ENCODE data around the gene AUTS2. TPM values are rescaled to one million over a fixed set of nuclear protein-coding genes. Genes with fewer than 3 reads are reported as not detected.

AUTS2 gene
- total RNA-seq, 4 donors from 2014 or later: 29.8 to 114 (median 59.4) TPM

GRCh38 chr7:70416986-70417655 is 818.8 kb downstream of the AUTS2 start:
- TF ChIP-seq POLR2A (IDR thresholded peaks at IDR 0.05) (no peak), CTCF (IDR thresholded peaks at IDR 0.05) (no peak), POLR2AphosphoS5 (IDR thresholded peaks at IDR 0.05) (no peak)
- no peaks in the 10 kb centered on the region for H3K9me3 ChIP-seq
- H3K27me3 ChIP-seq: no peaks in the 10 kb centered on the region
- no peak overlapping the region for H3K27ac ChIP-seq
- no peaks in the 10 kb centered on the region for H3K36me3 ChIP-seq
- H3K4me3 ChIP-seq: no peak overlapping the region
- no peak for DNase-seq
- intact Hi-C loops (cut with DNase I; ENCODE audit: low total_unique reads): no loop called here
- H3K4me1 ChIP-seq: no peaks in the 10 kb centered on the region
- 80 to 93% methylated on average over 1 to 16 of the region's 16 CpGs for WGBS, 2 donors (ENCODE audit: low coverage in 1 of 2)
- in situ Hi-C loops (cut with MboI; ENCODE audit: low pct_ligation_motif_present in 1 of 4, low pct_unique_long_range_greater_than_20kb in 1 of 4, low sequenced_read_pairs in 3 of 4): no loop called here

GRCh38 chr7:70419526-70420380 is 821.5 kb downstream of the AUTS2 start:
- H3K9me3 ChIP-seq: no peaks in the 10 kb centered on the region
- WGBS, 2 donors (ENCODE audit: low coverage in 1 of 2): 74 to 83% methylated on average over 4 to 8 of the region's 8 CpGs
- no peak overlapping the region for H3K27ac ChIP-seq
- no peak overlapping the region for H3K4me3 ChIP-seq
- H3K4me1 ChIP-seq: no peaks in the 10 kb centered on the region
- no peaks in the 10 kb centered on the region for H3K36me3 ChIP-seq
- H3K27me3 ChIP-seq: no peaks in the 10 kb centered on the region
- in situ Hi-C loops (cut with MboI; ENCODE audit: low pct_ligation_motif_present in 1 of 4, low pct_unique_long_range_greater_than_20kb in 1 of 4, low sequenced_read_pairs in 3 of 4) (no loop called here), intact Hi-C loops (cut with DNase I; ENCODE audit: low total_unique reads) (no loop called here)
- no peak for DNase-seq
- TF ChIP-seq POLR2A (IDR thresholded peaks at IDR 0.05) (no peak), POLR2AphosphoS5 (IDR thresholded peaks at IDR 0.05) (no peak), CTCF (IDR thresholded peaks at IDR 0.05) (no peak), EP300 (IDR thresholded peaks at IDR 0.05; ENCODE audit: low read depth) (no peak)

GRCh38 chr7:70420381-70420662 is 822.0 kb downstream of the AUTS2 start:
- no peaks in the 10 kb centered on the region for H3K4me1 ChIP-seq
- no peak overlapping the region for H3K4me3 ChIP-seq
- in situ Hi-C loops (cut with MboI; ENCODE audit: low pct_ligation_motif_present in 1 of 4, low pct_unique_long_range_greater_than_20kb in 1 of 4, low sequenced_read_pairs in 3 of 4): no loop called here
- intact Hi-C loops (cut with DNase I; ENCODE audit: low total_unique reads): no loop called here
- WGBS, 2 donors (ENCODE audit: low coverage in 1 of 2): 89% methylated on average over 2 of the region's 2 CpGs
- no peaks in the 10 kb centered on the region for H3K36me3 ChIP-seq
- H3K27me3 ChIP-seq: no peaks in the 10 kb centered on the region
- H3K27ac ChIP-seq: no peak overlapping the region
- DNase-seq: no peak
- no peak for TF ChIP-seq CTCF (IDR thresholded peaks at IDR 0.05)
- TF ChIP-seq EP300 (IDR thresholded peaks at IDR 0.05; ENCODE audit: low read depth): no peak
- no peak for TF ChIP-seq POLR2AphosphoS5 (IDR thresholded peaks at IDR 0.05)
- no peak for TF ChIP-seq POLR2A (IDR thresholded peaks at IDR 0.05)
- H3K9me3 ChIP-seq: no peaks in the 10 kb centered on the region

- H3K27me3 ChIP-seq: no peaks in the 10 kb centered on the region
- no peak overlapping the region for H3K4me3 ChIP-seq
- in situ Hi-C loops (cut with MboI; ENCODE audit: low pct_ligation_motif_present in 1 of 4, low pct_unique_long_range_greater_than_20kb in 1 of 4, low sequenced_read_pairs in 3 of 4): no loop called here
- H3K36me3 ChIP-seq: no peaks in the 10 kb centered on the region
- DNase-seq: no peak
- no peak overlapping the region for H3K27ac ChIP-seq
- intact Hi-C loops (cut with DNase I; ENCODE audit: low total_unique reads): no loop called here
- no peaks in the 10 kb centered on the region for H3K9me3 ChIP-seq
- TF ChIP-seq EP300 (IDR thresholded peaks at IDR 0.05; ENCODE audit: low read depth): no peak
- TF ChIP-seq POLR2A (IDR thresholded peaks at IDR 0.05): no peak
- TF ChIP-seq CTCF (IDR thresholded peaks at IDR 0.05): no peak
- no peak for TF ChIP-seq POLR2AphosphoS5 (IDR thresholded peaks at IDR 0.05)
- 78 to 100% methylated on average over 1 to 2 of the region's 2 CpGs for WGBS, 2 donors (ENCODE audit: low coverage in 1 of 2)
- no peaks in the 10 kb centered on the region for H3K4me1 ChIP-seq
These were observed 823.0 kb downstream of the AUTS2 start for GRCh38 chr7:70421319-70421718.
